Measurements from ENCODE around the gene CUX1.

Gene CUX1

GRCh38 chr7:102059524-102059923 is 242.1 kb downstream of the CUX1 start:
- CTCF ChIA-PET: interaction anchor here (0.8 to 1.0 kb wide), 2 partner anchors 185 to 517 kb away, joined by 3 read pairs; no protein-coding TSS in a partner anchor
- no peak overlapping the region for H3K4me3 ChIP-seq (ENCODE audit: low read depth, low read length)
- POLR2A ChIA-PET: no interaction called here
- no peak for DNase-seq (ENCODE audit: low read depth, low spot score)
- TF ChIP-seq, protein P1, sequence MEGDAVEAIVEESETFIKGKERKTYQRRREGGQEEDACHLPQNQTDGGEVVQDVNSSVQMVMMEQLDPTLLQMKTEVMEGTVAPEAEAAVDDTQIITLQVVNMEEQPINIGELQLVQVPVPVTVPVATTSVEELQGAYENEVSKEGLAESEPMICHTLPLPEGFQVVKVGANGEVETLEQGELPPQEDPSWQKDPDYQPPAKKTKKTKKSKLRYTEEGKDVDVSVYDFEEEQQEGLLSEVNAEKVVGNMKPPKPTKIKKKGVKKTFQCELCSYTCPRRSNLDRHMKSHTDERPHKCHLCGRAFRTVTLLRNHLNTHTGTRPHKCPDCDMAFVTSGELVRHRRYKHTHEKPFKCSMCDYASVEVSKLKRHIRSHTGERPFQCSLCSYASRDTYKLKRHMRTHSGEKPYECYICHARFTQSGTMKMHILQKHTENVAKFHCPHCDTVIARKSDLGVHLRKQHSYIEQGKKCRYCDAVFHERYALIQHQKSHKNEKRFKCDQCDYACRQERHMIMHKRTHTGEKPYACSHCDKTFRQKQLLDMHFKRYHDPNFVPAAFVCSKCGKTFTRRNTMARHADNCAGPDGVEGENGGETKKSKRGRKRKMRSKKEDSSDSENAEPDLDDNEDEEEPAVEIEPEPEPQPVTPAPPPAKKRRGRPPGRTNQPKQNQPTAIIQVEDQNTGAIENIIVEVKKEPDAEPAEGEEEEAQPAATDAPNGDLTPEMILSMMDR (IDR thresholded peaks at IDR 0.05; ENCODE audit: insufficient read depth, low read length, missing control alignments): no peak

DNA sequence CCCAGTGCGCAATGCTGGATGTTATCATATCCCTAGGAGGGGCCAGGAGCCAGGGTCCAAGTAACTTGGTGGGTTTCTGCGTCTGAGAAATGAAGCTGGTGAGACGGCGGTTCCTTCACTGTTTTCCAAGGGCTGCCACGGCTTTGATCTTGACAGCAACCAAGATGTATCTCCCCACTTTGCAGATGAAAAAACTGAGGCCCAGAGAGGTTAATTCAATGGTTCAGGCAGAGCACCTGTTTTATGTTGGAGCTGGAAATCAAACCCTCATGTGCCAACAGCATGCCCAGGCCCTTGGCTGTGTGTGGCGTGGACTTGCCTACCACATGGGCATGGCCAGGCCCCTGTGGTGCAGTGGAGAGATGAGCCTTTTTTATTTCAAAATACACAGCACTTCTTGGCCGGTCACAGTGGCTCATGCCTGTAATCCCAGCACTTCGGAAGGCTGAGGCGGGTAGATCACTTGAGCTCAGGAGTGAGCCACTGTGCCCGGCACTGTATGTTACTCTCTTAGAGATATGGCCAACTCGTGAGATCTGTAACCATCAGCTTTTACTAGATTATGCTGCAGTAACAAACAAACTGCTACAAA is 244.0 kb downstream of the CUX1 start:
- ChIA-PET POLR2A (interaction anchor here (0.9 kb wide), 1 partner anchor 15 kb away, joined by 3 read pairs; no protein-coding TSS in a partner anchor), CTCF (interaction anchor here (0.6 kb wide), 1 partner anchor 9 kb away, joined by 3 read pairs; no protein-coding TSS in a partner anchor)
- no peak overlapping the region for H3K4me3 ChIP-seq (ENCODE audit: low read depth, low read length)
- no peak for DNase-seq (ENCODE audit: low read depth, low spot score)
- TF ChIP-seq, protein P1 (IDR thresholded peaks at IDR 0.05; ENCODE audit: insufficient read depth, low read length, missing control alignments): no peak

GRCh38 chr7:102061981-102062390 is 244.6 kb downstream of the CUX1 start:
- CTCF ChIA-PET: no interaction called here
- TF ChIP-seq, protein P1 (IDR thresholded peaks at IDR 0.05; ENCODE audit: insufficient read depth, low read length, missing control alignments): no peak
- H3K4me3 ChIP-seq (ENCODE audit: low read depth, low read length): no peak overlapping the region
- POLR2A ChIA-PET: no interaction called here
- no peak for DNase-seq (ENCODE audit: low read depth, low spot score)

- TF ChIP-seq, protein P1 (IDR thresholded peaks at IDR 0.05; ENCODE audit: insufficient read depth, low read length, missing control alignments): no peak
- H3K4me3 ChIP-seq (ENCODE audit: low read depth, low read length): no peak overlapping the region
- POLR2A ChIA-PET: interaction anchor here (0.8 to 1.1 kb wide), 2 partner anchors 11 to 17 kb away, joined by 3 read pairs; no protein-coding TSS in a partner anchor
- CTCF ChIA-PET: interaction anchor here (1.5 kb wide), 1 partner anchor 15 kb away, joined by 4 read pairs; no protein-coding TSS in a partner anchor
- no peak for DNase-seq (ENCODE audit: low read depth, low spot score)
These were observed 246.3 kb downstream of the CUX1 start for GRCh38 chr7:102063690-102064180.

DNA sequence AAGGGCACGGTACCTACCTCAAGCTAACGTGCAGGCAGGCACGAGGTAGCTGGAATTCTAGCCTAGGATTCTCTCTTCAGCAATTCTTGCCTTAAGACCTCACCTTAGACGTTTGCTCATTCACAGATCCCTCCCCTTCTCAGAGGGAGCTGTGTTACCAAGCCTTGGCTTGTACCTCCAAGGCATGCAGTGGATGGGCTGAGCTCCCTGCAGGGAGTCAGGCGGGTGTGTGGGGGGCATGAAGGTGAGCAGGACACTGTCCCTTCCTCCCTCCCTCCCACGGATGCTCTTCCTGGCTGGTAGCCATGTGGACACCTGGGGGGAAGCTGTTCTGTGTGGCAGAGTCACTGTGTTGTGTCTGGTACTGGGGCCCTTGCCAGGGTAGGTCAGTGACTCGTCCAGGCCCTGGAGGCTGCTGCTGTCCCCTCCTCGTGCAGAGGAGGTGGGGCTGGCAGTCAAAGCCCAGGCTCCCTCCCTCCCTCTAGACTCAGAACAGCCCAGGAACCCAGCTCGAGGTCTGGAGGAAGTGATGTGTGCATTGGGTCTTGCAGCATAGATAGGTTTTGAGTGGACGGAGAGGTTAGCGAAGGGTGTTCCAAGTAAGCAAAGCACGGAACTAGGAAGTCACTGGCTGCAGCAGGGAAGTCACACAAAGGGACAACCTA is 247.1 kb downstream of the CUX1 start:
- TF ChIP-seq, protein P1 (IDR thresholded peaks at IDR 0.05; ENCODE audit: insufficient read depth, low read length, missing control alignments): no peak

DNA sequence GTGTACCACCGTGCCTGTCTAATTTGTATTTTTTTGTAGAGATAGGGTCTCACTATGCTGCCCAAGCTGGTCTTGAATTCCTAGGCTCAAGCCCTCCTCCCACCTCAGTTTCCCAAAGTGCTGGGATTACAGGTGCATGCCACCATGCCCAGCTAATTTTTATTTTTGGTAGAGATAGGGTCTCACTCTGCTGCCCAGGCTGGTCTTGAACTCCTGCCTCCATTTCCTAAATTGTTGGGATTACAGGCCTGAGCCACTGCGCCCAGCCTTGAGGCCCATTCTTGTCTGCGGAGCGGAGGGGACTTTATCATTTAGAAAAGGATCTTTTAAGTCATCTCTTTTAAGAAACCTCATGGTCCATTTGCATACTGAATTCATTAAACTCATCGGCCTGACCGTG is 247.8 kb downstream of the CUX1 start:
- no peak overlapping the region for H3K4me3 ChIP-seq (ENCODE audit: low read depth, low read length)
- TF ChIP-seq, protein P1 (IDR thresholded peaks at IDR 0.05; ENCODE audit: insufficient read depth, low read length, missing control alignments): no peak
- DNase-seq (ENCODE audit: low read depth, low spot score): no peak
- CTCF ChIA-PET: no interaction called here
- POLR2A ChIA-PET: no interaction called here

More for the DNA sequence above, 247.1 kb downstream of the CUX1 start:
- ChIA-PET CTCF (no interaction called here), POLR2A (interaction anchor here (0.8 to 1.1 kb wide), 2 partner anchors 10 to 18 kb away, joined by 3 read pairs; no protein-coding TSS in a partner anchor)
- H3K4me3 ChIP-seq (ENCODE audit: low read depth, low read length): no peak overlapping the region
- no peak for DNase-seq (ENCODE audit: low read depth, low spot score)
